GM12892 (cell line): ENCODE measurements around the gene MYH6.

Experiments
- POLR2A ChIP-seq: IDR thresholded peaks from 2 replicates; pipeline ENCODE4 v1.6.1; 2011; ENCODE audit warnings: low read depth, low read length, control low read depth
- POLR2AphosphoS5 ChIP-seq: IDR thresholded peaks from 2 replicates; pipeline ENCODE4 v1.6.1; 2011; ENCODE audit warnings: low read depth, low read length, control low read depth
- TAF1 ChIP-seq: IDR thresholded peaks from 2 replicates; pipeline ENCODE4 v1.6.1; 2011; ENCODE audit warnings: low read depth, mild to moderate bottlenecking, control low read depth, low read length, borderline replicate concordance

DNA sequence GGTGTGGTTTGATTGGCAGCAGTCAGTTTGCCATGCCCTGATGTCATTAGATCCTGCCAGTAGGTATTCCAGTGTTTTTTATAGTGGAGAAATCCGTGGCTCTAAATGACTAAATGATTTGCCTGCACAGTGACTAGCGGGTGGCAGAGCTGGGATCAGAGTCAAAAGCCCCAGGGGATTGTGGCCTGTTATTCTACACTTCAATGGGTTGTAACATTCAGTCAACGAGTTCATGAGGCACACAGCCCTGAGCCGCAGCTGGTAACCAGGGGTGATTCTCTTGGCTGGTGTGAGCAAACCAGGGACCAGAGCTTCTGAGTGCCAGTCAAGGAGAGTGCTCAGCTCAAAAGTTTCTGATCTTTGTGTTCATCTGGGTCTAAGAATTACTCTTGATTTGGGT lies 1.8 kb downstream of the MYH6 start:
- TF ChIP-seq POLR2AphosphoS5, result no peak
- no peak for TF ChIP-seq POLR2A
- TF ChIP-seq TAF1, result no peak
